ENCODE measurements around the gene LPCAT1. TPM values are rescaled to one million over a fixed set of nuclear protein-coding genes. Genes with fewer than 3 reads are reported as not detected.

LPCAT1 gene
- total RNA-seq, 1 donor from 2014 or later = 86.2 TPM

- H3K27me3 ChIP-seq = no peaks in the 10 kb centered on the region
- TF ChIP-seq CTCF (IDR thresholded peaks at IDR 0.05) = no peak
- no peaks in the 10 kb centered on the region for H3K36me3 ChIP-seq
- no peak overlapping the region for H3K27ac ChIP-seq
- intact Hi-C loops (cut with DNase I) = no loop called here
- no peak overlapping the region for H3K4me3 ChIP-seq
- peaks cover 0 to 16% of the 10 kb centered on the region in 2 donors for H3K4me1 ChIP-seq
- peak in 1 of 2 donors; percentile 52 for DNase-seq (ENCODE audit: low spot score in 2 of 2)
- H3K9me3 ChIP-seq = no peaks in the 10 kb centered on the region
Observed at GRCh38 chr5:1526190-1526631, 2.5 kb upstream of the LPCAT1 start.

- TF ChIP-seq CTCF (IDR thresholded peaks at IDR 0.05) = no peak
- Histone ChIP-seq H3K27ac (no peak overlapping the region), H3K9me3 (no peaks in the 10 kb centered on the region), H3K36me3 (no peaks in the 10 kb centered on the region), H3K4me1 (peaks cover 0 to 16% of the 10 kb centered on the region in 2 donors), H3K4me3 (no peak overlapping the region), H3K27me3 (no peaks in the 10 kb centered on the region)
- intact Hi-C loops (cut with DNase I) = loop anchor here (2.0 kb wide), 1 partner anchor 43 kb away; no protein-coding TSS in a partner anchor
- DNase-seq (ENCODE audit: low spot score in 2 of 2) = peak in 1 of 2 donors; percentile 60
Observed at GRCh38 chr5:1525624-1526189, 1.9 kb upstream of the LPCAT1 start.

GRCh38 chr5:1524799-1525623, 1.3 kb upstream of the LPCAT1 start:
- DNase-seq (ENCODE audit: low spot score in 2 of 2) = peak; percentile 8 to 58
- intact Hi-C loops (cut with DNase I) = loop anchor here (2.0 to 5.0 kb wide), 3 partner anchors 44 to 178 kb away; partner anchors contain the start of gene CLPTM1L
- H3K27me3 ChIP-seq = no peaks in the 10 kb centered on the region
- H3K4me1 ChIP-seq = peaks cover 0 to 16% of the 10 kb centered on the region in 2 donors
- H3K4me3 ChIP-seq = peak overlapping the region in 1 of 2 donors; percentile 82
- no peaks in the 10 kb centered on the region for H3K36me3 ChIP-seq
- no peak for TF ChIP-seq CTCF (IDR thresholded peaks at IDR 0.05)
- H3K9me3 ChIP-seq = no peaks in the 10 kb centered on the region
- no peak overlapping the region for H3K27ac ChIP-seq

- peak overlapping the region; percentile 82 to 88 for H3K4me3 ChIP-seq
- no peaks in the 10 kb centered on the region for H3K9me3 ChIP-seq
- intact Hi-C loops (cut with DNase I) = loop anchor here (2.0 to 5.0 kb wide), 3 partner anchors 44 to 177 kb away; partner anchors contain the start of gene CLPTM1L
- H3K27me3 ChIP-seq = no peaks in the 10 kb centered on the region
- DNase-seq (ENCODE audit: low spot score in 2 of 2) = peak; percentile 8 to 64
- H3K27ac ChIP-seq = peak overlapping the region; percentile 89 to 91
- no peak for TF ChIP-seq CTCF (IDR thresholded peaks at IDR 0.05)
- peaks cover 0 to 16% of the 10 kb centered on the region in 2 donors for H3K4me1 ChIP-seq
- peaks cover 0 to 5% of the 10 kb centered on the region in 2 donors for H3K36me3 ChIP-seq
Observed at GRCh38 chr5:1524481-1524798, 680 bp upstream of the LPCAT1 start.

- intact Hi-C loops (cut with DNase I) = loop anchor here (2.0 to 5.0 kb wide), 4 partner anchors 19 to 176 kb away; partner anchors contain the start of gene CLPTM1L
- peaks cover 4 to 12% of the 10 kb centered on the region in 2 donors for H3K36me3 ChIP-seq
- no peaks in the 10 kb centered on the region for H3K27me3 ChIP-seq
- no peak for TF ChIP-seq CTCF (IDR thresholded peaks at IDR 0.05)
- no peaks in the 10 kb centered on the region for H3K9me3 ChIP-seq
- DNase-seq (ENCODE audit: low spot score in 2 of 2) = no peak
- H3K27ac ChIP-seq = peak overlapping the region in 1 of 2 donors; percentile 91
- peaks cover 0 to 16% of the 10 kb centered on the region in 2 donors for H3K4me1 ChIP-seq
- peak overlapping the region; percentile 82 to 88 for H3K4me3 ChIP-seq
Observed at GRCh38 chr5:1523480-1523792, 324 bp downstream of the LPCAT1 start.
